HEK293 (cell line): Measurements from ENCODE around the gene RRP15.

Experiments
- CTCF ChIP-seq: fragments of 450-650 bp; formaldehyde crosslinking; IDR thresholded peaks from 2 replicates; pipeline ENCODE4 v1.5.1; 2016; ENCODE audit warnings: missing biosample characterization, missing genetic modification characterization
- REST ChIP-seq: fragments of 450-650 bp; formaldehyde crosslinking; IDR thresholded peaks from 2 replicates; pipeline ENCODE4 v1.5.1; 2016; ENCODE audit warnings: missing biosample characterization, missing genetic modification characterization
- SP7 ChIP-seq: fragments of 450-650 bp; formaldehyde crosslinking; IDR thresholded peaks from 2 replicates; pipeline ENCODE4 v1.5.1; 2016; ENCODE audit warnings: missing biosample characterization, missing genetic modification characterization
- TRIM28 ChIP-seq: IDR thresholded peaks from 2 replicates; pipeline ENCODE4 v1.6.1; 2011; ENCODE audit warnings: low read length, control low read depth, borderline replicate concordance
- ZBTB1 ChIP-seq: fragments of 450-650 bp; formaldehyde crosslinking; IDR thresholded peaks from 2 replicates; pipeline ENCODE4 v1.5.1; 2016; ENCODE audit warnings: missing biosample characterization, missing genetic modification characterization
- ZBTB17 ChIP-seq: fragments of 450-650 bp; formaldehyde crosslinking; IDR thresholded peaks from 2 replicates; pipeline ENCODE4 v1.5.1; 2016; ENCODE audit warnings: missing biosample characterization, missing genetic modification characterization
- ZBTB21 ChIP-seq: fragments of 450-650 bp; formaldehyde crosslinking; IDR thresholded peaks from 2 replicates; pipeline ENCODE4 v1.5.1; 2017; ENCODE audit warnings: missing biosample characterization, missing genetic modification characterization
- ZBTB7A ChIP-seq: fragments of 450-650 bp; formaldehyde crosslinking; IDR thresholded peaks from 2 replicates; pipeline ENCODE4 v1.5.1; 2016; ENCODE audit warnings: low read depth, missing biosample characterization, missing genetic modification characterization
- ZNF138 ChIP-seq: fragments of 450-650 bp; formaldehyde crosslinking; IDR thresholded peaks from 2 replicates; pipeline ENCODE4 v1.5.1; 2016; ENCODE audit warnings: missing biosample characterization, missing genetic modification characterization, borderline replicate concordance
- ZNF18 ChIP-seq: fragments of 450-650 bp; formaldehyde crosslinking; IDR thresholded peaks from 2 replicates; pipeline ENCODE4 v1.5.1; 2016; ENCODE audit warnings: missing biosample characterization, missing genetic modification characterization
- ZNF24 ChIP-seq: fragments of 450-650 bp; formaldehyde crosslinking; IDR thresholded peaks from 2 replicates; pipeline ENCODE4 v1.5.1; 2016; ENCODE audit warnings: missing biosample characterization, missing genetic modification characterization
- ZNF530 ChIP-seq: fragments of 450-650 bp; formaldehyde crosslinking; IDR thresholded peaks from 2 replicates; pipeline ENCODE4 v1.5.1; 2016; ENCODE audit warnings: low read depth, missing biosample characterization, missing genetic modification characterization
- ZSCAN30 ChIP-seq: fragments of 450-650 bp; IDR thresholded peaks from 2 replicates; pipeline ENCODE4 v1.5.1; 2018; ENCODE audit warnings: missing biosample characterization, mild to moderate bottlenecking, missing genetic modification characterization, moderate library complexity

- TF ChIP-seq ZNF24 = no peak
- TF ChIP-seq CTCF = no peak
- no peak for TF ChIP-seq TRIM28
- no peak for TF ChIP-seq ZBTB1 (tag by site-specific recombination)
- no peak for TF ChIP-seq REST (tag by site-specific recombination)
- TF ChIP-seq ZNF530 (tag by site-specific recombination) = no peak
- TF ChIP-seq SP7 (tag by site-specific recombination) = no peak
- TF ChIP-seq ZNF18 (tag by site-specific recombination) = no peak
- TF ChIP-seq ZBTB7A = no peak
- TF ChIP-seq ZSCAN30 (tag by site-specific recombination) = no peak
- TF ChIP-seq ZBTB21 = no peak
- no peak for TF ChIP-seq ZNF138
- peak; percentile 53; the same call in 1 of the 2 replicates for TF ChIP-seq ZBTB17 (tag by site-specific recombination)
These were observed 62.9 kb downstream of the RRP15 start for GRCh38 chr1:218347723-218348627.
